M059J (cell line): ENCODE measurements around the gene DEGS2. TPM values are rescaled to one million over a fixed set of nuclear protein-coding genes. Genes with fewer than 3 reads are reported as not detected.

Source experiments
- total RNA-seq: library from RNA; depleted of rRNA; stranded (reverse); fragments of >200 nt; shearing (Covaris generic); gene quantifications from 2 replicates; pipeline ENCODE4 v1.2.3, GENCODE V29; 2014; rRNA removed

The DEGS2 gene
- total RNA-seq, 1 experiment from 2014 or later: 0.10 TPM

Other genes starting within 250 kb of the DEGS2 start
- 21.6 and 21.8 TPM in 2 replicates for gene EVL, start 94.2 kb downstream of the DEGS2 start, total RNA-seq
- 25.9 and 39.5 TPM in 2 replicates for gene YY1, start 79.5 kb upstream of the DEGS2 start, total RNA-seq
- 5.0 and 18.8 TPM in 2 replicates for gene SLC25A29, start 146.8 kb upstream of the DEGS2 start, total RNA-seq
- not detected in 2 replicates for gene SLC25A47, start 163.7 kb upstream of the DEGS2 start, total RNA-seq
- 22.4 and 22.8 TPM in 2 replicates for gene WDR25, start 216.8 kb upstream of the DEGS2 start, total RNA-seq